GM13976 (cell line): ENCODE results near the gene INO80.
"Not testable (repeated sequence)": the region's sequence is repeated elsewhere in the genome, so short reads cannot be mapped to it uniquely, and the experiment has no call there.

Source experiments
- DNase-seq: peaks from one replicate; pipeline ENCODE4 v3.0.0; 2012; ENCODE audit warnings: low spot score
- in situ Hi-C: fragments of 300-500 bp; cut with MboI; formaldehyde crosslinking; loops from one replicate; pipeline ENCODE4 v1.12.0; 2022; ENCODE audit warnings: low sequenced_read_pairs, mixed read lengths, inconsistent platforms; ENCODE audit not compliant: unreplicated experiment
- TF ChIP-seq, protein P1 (sequence below): IDR thresholded peaks from 2 replicates; pipeline ENCODE4 v1.5.1; 2012; ENCODE audit warnings: borderline replicate concordance, mild to moderate bottlenecking; ENCODE audit not compliant: insufficient read depth; ENCODE audit errors: extremely low read depth, missing control alignments, control extremely low read depth

INO80 gene

DNA sequence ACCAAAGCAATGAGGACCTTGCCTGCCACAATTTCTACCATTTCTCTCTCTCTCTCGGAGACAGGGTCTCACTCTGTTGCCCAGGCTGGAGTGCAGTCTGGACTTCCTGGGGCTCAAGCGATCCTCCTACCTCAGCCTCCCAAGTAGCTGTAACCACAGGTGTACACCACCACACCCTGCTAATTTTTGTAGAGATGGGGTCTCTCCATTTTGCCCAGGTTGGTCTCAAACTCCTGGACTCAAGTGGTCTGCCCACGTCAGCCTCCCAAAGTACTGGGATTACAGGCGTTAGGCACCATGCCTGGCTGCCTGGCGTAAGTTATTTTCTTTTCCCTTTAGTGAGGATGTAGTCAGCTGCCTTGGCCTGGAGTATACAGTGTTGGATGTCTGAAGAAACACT, 37.7 kb upstream of the INO80 start:
- TF ChIP-seq, protein P1, sequence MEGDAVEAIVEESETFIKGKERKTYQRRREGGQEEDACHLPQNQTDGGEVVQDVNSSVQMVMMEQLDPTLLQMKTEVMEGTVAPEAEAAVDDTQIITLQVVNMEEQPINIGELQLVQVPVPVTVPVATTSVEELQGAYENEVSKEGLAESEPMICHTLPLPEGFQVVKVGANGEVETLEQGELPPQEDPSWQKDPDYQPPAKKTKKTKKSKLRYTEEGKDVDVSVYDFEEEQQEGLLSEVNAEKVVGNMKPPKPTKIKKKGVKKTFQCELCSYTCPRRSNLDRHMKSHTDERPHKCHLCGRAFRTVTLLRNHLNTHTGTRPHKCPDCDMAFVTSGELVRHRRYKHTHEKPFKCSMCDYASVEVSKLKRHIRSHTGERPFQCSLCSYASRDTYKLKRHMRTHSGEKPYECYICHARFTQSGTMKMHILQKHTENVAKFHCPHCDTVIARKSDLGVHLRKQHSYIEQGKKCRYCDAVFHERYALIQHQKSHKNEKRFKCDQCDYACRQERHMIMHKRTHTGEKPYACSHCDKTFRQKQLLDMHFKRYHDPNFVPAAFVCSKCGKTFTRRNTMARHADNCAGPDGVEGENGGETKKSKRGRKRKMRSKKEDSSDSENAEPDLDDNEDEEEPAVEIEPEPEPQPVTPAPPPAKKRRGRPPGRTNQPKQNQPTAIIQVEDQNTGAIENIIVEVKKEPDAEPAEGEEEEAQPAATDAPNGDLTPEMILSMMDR: no peak
- in situ Hi-C loops: no loop called here
- DNase-seq: no peak

DNA sequence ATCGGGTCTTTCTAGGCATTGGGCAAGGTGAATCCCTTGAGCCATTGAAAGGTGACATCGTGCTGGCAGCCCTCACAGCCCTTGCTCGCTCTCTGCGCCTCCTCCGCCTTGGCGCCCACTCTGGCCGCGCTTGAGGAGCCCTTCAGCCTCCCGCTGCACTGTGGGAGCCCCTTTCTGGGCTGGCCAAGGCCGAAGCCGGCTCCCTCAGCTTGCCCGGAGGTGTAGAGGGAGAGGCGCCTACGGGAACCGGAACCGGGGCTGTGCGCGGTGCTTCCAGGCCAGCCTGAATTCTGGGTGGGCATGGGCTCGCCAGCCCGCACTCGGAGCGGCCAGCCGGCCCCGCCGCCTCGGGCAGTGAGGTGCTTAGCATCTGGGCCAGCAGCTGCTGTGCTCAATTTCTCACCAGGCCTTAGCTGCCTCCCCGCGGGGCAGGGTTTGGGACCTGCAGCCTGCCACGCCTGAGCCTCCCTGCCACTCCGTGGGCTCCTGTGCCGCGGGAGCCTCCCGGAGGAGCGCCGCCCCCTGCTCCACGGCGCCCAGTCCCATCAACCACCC, 35.4 kb upstream of the INO80 start:
- TF ChIP-seq, protein P1: no peak
- DNase-seq: no peak
- in situ Hi-C loops: no loop called here

DNA sequence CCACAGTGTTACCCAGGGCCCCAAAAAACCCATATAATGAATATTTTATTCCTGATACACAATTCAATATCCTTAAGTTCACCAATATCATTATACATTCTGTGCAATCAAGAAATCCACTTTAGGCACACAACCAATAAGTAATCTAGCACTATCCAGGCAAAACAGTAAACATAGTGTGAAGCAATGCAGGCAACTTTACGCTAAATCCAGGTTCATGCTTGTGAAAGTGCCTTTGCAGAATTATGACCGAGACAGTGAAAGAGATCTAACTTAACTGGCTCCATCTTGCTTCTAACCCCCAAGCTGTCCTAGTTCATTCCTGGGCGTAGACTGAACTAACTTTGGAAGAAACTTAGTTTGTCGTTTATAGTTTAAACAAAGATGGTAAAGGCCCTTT, 34.2 kb upstream of the INO80 start:
- in situ Hi-C loops: no loop called here
- no peak for DNase-seq
- TF ChIP-seq, protein P1: no peak

DNA sequence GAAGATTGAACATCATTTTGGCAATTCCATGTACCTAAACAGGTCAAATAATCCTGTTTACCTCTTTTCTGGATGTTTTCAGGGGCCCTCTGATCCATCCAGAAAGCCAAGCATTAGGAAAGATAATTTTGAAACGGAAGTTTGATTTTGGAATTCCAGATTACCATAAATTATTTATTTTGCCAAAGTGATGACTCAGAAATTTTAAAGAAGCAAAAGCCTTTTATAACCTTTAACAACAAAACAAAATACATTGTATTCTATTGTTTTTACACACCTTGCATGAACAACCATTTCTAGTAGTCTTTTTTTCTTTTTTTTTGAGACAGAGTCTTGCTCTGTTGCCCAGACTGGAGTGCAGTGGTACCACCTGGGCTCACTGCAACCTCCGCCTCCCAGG, 32.0 kb upstream of the INO80 start:
- in situ Hi-C loops: no loop called here
- DNase-seq: no peak
- TF ChIP-seq, protein P1: no peak

DNA sequence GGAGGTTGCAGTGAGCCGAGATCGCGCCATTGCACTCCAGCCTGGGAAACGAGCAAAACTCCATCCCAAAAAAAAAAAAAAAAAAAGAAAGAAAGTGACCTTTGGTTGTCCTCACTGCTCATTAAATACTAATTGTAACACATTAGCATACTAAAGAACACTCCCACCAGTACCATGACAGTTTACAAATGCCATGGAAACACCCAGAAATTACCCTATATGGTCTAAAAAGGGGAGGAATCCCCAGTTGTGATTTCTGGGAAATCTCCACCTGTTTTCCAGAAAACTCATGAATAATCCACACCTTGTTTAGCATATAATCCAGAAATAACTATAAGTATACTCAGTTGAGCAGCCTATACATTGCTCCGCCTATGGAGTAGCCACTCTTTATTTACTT, 23.5 kb upstream of the INO80 start:
- in situ Hi-C loops: no loop called here
- no peak for DNase-seq
- TF ChIP-seq, protein P1: no peak

DNA sequence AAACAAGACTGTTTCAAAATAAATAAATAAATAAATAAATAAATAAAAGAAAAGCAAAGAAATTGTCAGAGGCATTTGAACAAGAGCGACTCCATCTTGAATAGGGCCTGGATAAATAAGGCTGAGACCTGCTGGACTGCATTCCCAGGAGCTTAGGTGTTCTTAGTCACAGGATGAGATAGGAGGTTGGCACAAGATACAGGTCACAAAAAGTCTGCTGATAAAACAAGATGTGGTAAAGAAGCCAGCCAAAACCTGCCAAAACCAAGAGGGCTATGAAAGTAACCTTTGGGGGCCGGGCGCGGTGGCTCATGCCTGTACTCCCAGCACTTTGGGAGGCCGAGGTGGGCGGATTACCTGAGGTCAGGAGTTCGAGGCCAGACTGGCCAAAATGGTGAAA, 23.0 kb upstream of the INO80 start:
- in situ Hi-C loops, DNase-seq: not testable (repeated sequence)

DNA sequence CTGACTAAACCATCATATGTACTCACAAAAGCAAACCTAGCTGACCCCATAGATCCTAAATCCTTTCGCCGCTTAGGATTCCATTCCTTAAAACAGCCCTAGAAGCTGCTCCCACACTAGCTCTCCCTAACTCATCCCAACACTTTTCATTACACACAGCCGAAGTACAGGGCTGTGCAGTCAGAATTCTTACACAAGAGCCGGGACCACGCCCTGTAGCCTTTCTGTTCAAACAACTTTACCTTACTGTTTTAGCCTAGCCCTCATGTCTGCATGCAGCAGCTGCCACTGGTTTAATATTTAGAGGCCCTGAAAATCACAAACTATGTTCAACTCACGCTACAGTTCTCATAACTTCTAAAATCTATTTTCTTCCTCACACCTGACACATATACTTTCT, 19.5 kb upstream of the INO80 start:
- DNase-seq, in situ Hi-C loops: not testable (repeated sequence)

DNA sequence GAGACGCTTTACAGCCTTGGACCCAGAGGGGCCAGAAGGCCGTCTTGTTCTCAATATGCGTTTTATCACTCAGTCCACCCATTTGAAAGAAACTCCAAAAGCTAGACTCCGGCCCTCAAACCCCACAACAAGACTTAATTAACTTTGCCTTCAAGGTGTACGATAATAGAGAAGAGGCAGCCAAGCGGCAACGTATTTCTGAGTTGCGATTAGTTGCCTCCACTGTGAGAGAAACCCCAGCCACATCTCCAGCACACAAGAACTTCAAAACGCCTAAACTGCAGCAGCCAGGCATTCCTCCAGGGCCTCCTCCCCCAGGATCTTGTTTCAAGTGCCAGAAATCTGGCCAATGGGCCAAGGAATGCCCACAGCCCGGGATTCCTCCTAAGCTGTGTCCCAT, 17.4 kb upstream of the INO80 start:
- in situ Hi-C loops: no loop called here
- TF ChIP-seq, protein P1: no peak
- no peak for DNase-seq

DNA sequence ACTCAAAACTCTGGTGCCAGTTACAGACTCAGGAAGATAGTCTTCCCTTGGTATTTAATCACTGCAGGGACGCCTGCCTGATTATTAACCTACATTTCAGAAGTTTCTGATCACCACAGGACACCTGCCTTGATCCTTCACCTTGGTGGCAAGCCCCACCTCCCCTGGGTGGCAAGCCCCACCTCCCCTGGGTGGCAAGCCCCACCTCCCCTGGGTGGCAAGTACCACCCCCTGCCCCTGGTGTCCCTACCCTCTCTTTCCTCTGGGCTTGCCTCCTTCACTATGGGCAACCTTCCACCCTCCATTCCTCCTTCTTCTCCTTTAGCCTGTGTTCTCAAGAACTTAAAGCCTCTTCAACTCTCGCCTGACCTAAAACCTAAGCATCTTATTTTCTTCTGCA, 16.0 kb upstream of the INO80 start:
- in situ Hi-C loops, DNase-seq: not testable (repeated sequence)
